CD4-positive, alpha-beta T cell (primary cell): Measurements from ENCODE around the gene HSF4. TPM values are rescaled to one million over a fixed set of nuclear protein-coding genes. Genes with fewer than 3 reads are reported as not detected.

ENCODE experiments used
- ATAC-seq: fragments of 200-7000 bp; cut with Tn5 transposase; one replicate; pipeline ENCODE4 v1.10.0; 2022; ENCODE audit warnings: mild to moderate bottlenecking; ENCODE audit not compliant: poor library complexity
- CTCF ChIA-PET: fragments of 350-600 bp; sonication (Branson Sonifier 250); formaldehyde crosslinking; loops from one replicate; lab custom pipeline; 2021; ENCODE audit warnings: antibody characterized with exemption, inconsistent platforms; lab: Charles Lee
- POLR2A ChIA-PET: fragments of 350-600 bp; sonication (Branson Sonifier 250); formaldehyde crosslinking; loops from one replicate; lab custom pipeline; 2021; ENCODE audit warnings: antibody characterized with exemption, inconsistent platforms; lab: Charles Lee
- DNase-seq, 14 experiments: peaks; one replicate each; pipeline ENCODE4 v3.0.0-alpha.2; 2013 to 2020; ENCODE audit warnings: mixed read lengths in 2 of 14
- H3K27ac ChIP-seq, 2 donors: one replicate each; pipeline versions ENCODE4 v1.5.1 to v1.7.0; 2013; ENCODE audit warnings: low read length in 2 of 2, low read depth in 1 of 2, mild to moderate bottlenecking in 1 of 2
- H3K27me3 ChIP-seq, 2 experiments: 1 replicate in 1 of 2; 2 replicates in 1 of 2; pipeline versions ENCODE4 v1.6.1 to v1.7.0; 2013; ENCODE audit warnings: low read length in 2 of 2, control low read depth in 1 of 2, mild to moderate bottlenecking in 1 of 2, moderate library complexity in 1 of 2; ENCODE audit not compliant: insufficient read depth in 2 of 2, control insufficient read depth in 1 of 2
- H3K36me3 ChIP-seq: one replicate; pipeline ENCODE4 v1.6.1; 2013; ENCODE audit warnings: low read length, control low read depth; ENCODE audit not compliant: insufficient read depth
- H3K4me1 ChIP-seq: one replicate; pipeline ENCODE4 v1.6.1; 2013; ENCODE audit warnings: low read length, control low read depth; ENCODE audit not compliant: insufficient read depth
- H3K4me3 ChIP-seq: one replicate; pipeline ENCODE4 v1.5.1; 2013; ENCODE audit warnings: mild to moderate bottlenecking, low read length, moderate library complexity
- H3K9me3 ChIP-seq, 2 experiments: 1 replicate in 1 of 2; 2 replicates in 1 of 2; pipeline versions ENCODE4 v1.6.1 to v1.7.0; 2013; ENCODE audit warnings: low read length in 2 of 2, mild to moderate bottlenecking in 2 of 2, control low read depth in 1 of 2, moderate library complexity in 1 of 2; ENCODE audit not compliant: control insufficient read depth in 1 of 2, insufficient read depth in 1 of 2
- H3K27ac Mint-ChIP-seq: one replicate; pipeline ENCODE4 v1.8.0; 2020; ENCODE audit warnings: mixed read lengths
- H3K27me3 Mint-ChIP-seq: one replicate; pipeline ENCODE4 v1.8.0; 2021; ENCODE audit warnings: mixed read lengths
- H3K36me3 Mint-ChIP-seq: one replicate; pipeline ENCODE4 v1.8.0; 2021; ENCODE audit warnings: low read depth, mixed read lengths
- H3K4me1 Mint-ChIP-seq: one replicate; pipeline ENCODE4 v1.8.0; 2021; ENCODE audit warnings: low read depth, mixed read lengths
- H3K4me3 Mint-ChIP-seq: one replicate; pipeline ENCODE4 v1.8.0; 2020; ENCODE audit warnings: mild to moderate bottlenecking, mixed read lengths
- H3K9me3 Mint-ChIP-seq: one replicate; pipeline ENCODE4 v1.8.0; 2020; ENCODE audit warnings: mixed read lengths
- CTCF ChIP-seq: fragments of 200-600 bp; IDR thresholded peaks from one replicate; pipeline ENCODE4 v1.8.0; 2022; ENCODE audit warnings: antibody characterized with exemption, mild to moderate bottlenecking
- intact Hi-C, 2 experiments: fragments of 100-400 bp; cut with DNase I in 1 of 2; cut with micrococcal nuclease in 1 of 2; formaldehyde crosslinking; loops; one replicate each; pipeline versions ENCODE4 v1.15.1 to v1.9.0; 2023 to 2025; cut with DNase I, micrococcal nuclease
- total RNA-seq, 174 experiments: library from RNA in 2 of 174; stranded (reverse) in 2 of 174; gene quantifications; one replicate each; pipeline ENCODE4 v1.2.3 and lab custom pipeline; 2021 to 2026

HSF4 gene
- total RNA-seq, 2 experiments from 2014 or later = 19.7 to 26.1 TPM

GRCh38 chr16:67187175-67187890 is 22.8 kb downstream of the HSF4 start:
- Histone ChIP-seq H3K27me3 (no peaks in the 10 kb centered on the region), H3K36me3 (no peaks in the 10 kb centered on the region), H3K27ac (no peak overlapping the region), H3K9me3 (no peaks in the 10 kb centered on the region), H3K4me1 (peaks cover 35% of the 10 kb centered on the region), H3K4me3 (no peak overlapping the region)
- DNase-seq (no peak), ATAC-seq (no peak)
- peaks cover 5% of the 10 kb centered on the region for H3K36me3 Mint-ChIP-seq
- ChIA-PET POLR2A (interaction anchor here (5.2 kb wide), 1 partner anchor 26 kb away, joined by 51 read pairs; the partner anchor contains the start of genes FBXL8 and TRADD), CTCF (no interaction called here)
- H3K9me3 Mint-ChIP-seq = no peaks in the 10 kb centered on the region
- TF ChIP-seq CTCF = no peak
- H3K4me1 Mint-ChIP-seq = peaks cover 23% of the 10 kb centered on the region
- H3K4me3 Mint-ChIP-seq = no peak overlapping the region
- no peaks in the 10 kb centered on the region for H3K27me3 Mint-ChIP-seq
- no peak overlapping the region for H3K27ac Mint-ChIP-seq
- intact Hi-C loops = loop anchor here (5.0 to 10.0 kb wide), 2 partner anchors 170 to 173 kb away; no protein-coding TSS in a partner anchor

- intact Hi-C loops = loop anchor here (5.0 to 10.0 kb wide), 2 partner anchors 171 to 174 kb away; no protein-coding TSS in a partner anchor
- H3K9me3 Mint-ChIP-seq = no peaks in the 10 kb centered on the region
- H3K4me1 ChIP-seq = peaks cover 40% of the 10 kb centered on the region
These were observed 23.8 kb downstream of the HSF4 start for GRCh38 chr16:67188323-67188722.

GRCh38 chr16:67188798-67189197 is 24.3 kb downstream of the HSF4 start:
- no peak overlapping the region for H3K4me3 Mint-ChIP-seq
- intact Hi-C loops = loop anchor here (5.0 to 10.0 kb wide), 2 partner anchors 171 to 174 kb away; no protein-coding TSS in a partner anchor
- Histone ChIP-seq H3K27me3 (no peaks in the 10 kb centered on the region), H3K4me3 (no peak overlapping the region), H3K27ac (no peak overlapping the region), H3K9me3 (no peaks in the 10 kb centered on the region), H3K4me1 (peaks cover 42% of the 10 kb centered on the region), H3K36me3 (peaks cover 10% of the 10 kb centered on the region)
- H3K27ac Mint-ChIP-seq = no peak overlapping the region
- ATAC-seq (no peak), DNase-seq (no peak)
- ChIA-PET POLR2A (no interaction called here), CTCF (interaction anchor here (1.4 kb wide), 1 partner anchor 171 kb away, joined by 3 read pairs; no protein-coding TSS in a partner anchor)
- no peaks in the 10 kb centered on the region for H3K27me3 Mint-ChIP-seq
- peaks cover 37% of the 10 kb centered on the region for H3K4me1 Mint-ChIP-seq
- TF ChIP-seq CTCF = no peak
- H3K9me3 Mint-ChIP-seq = no peaks in the 10 kb centered on the region
- peaks cover 15% of the 10 kb centered on the region for H3K36me3 Mint-ChIP-seq

More at GRCh38 chr16:67188323-67188722, 23.8 kb downstream of the HSF4 start:
- no peak overlapping the region for H3K27ac Mint-ChIP-seq
- Histone ChIP-seq H3K9me3 (no peaks in the 10 kb centered on the region), H3K27ac (no peak overlapping the region), H3K27me3 (no peaks in the 10 kb centered on the region), H3K4me3 (no peak overlapping the region), H3K36me3 (peaks cover 5% of the 10 kb centered on the region)
- peak overlapping the region; percentile 60 for H3K4me3 Mint-ChIP-seq
- no peak for ATAC-seq
- no peaks in the 10 kb centered on the region for H3K27me3 Mint-ChIP-seq
- peaks cover 32% of the 10 kb centered on the region for H3K4me1 Mint-ChIP-seq
- ChIA-PET CTCF (interaction anchor here (1.4 kb wide), 1 partner anchor 170 kb away, joined by 3 read pairs; no protein-coding TSS in a partner anchor), POLR2A (interaction anchor here (0.7 kb wide), 1 partner anchor 379 kb away, joined by 3 read pairs; no protein-coding TSS in a partner anchor)
- no peak for DNase-seq
- H3K36me3 Mint-ChIP-seq = peaks cover 10% of the 10 kb centered on the region
- no peak for TF ChIP-seq CTCF
